HepG2 (cell line): ENCODE measurements around the gene HPS3. TPM values are rescaled to one million over a fixed set of nuclear protein-coding genes. Genes with fewer than 3 reads are reported as not detected.

Experiments
- ASH2L ChIP-seq: fragments of 300-600, 200-600 bp; sonication (generic); IDR thresholded peaks from 2 replicates; pipeline ENCODE4 v1.7.0; 2017; ENCODE audit warnings: low read depth, mild to moderate bottlenecking, moderate library complexity, mixed read lengths, low read length; ENCODE audit not compliant: insufficient read length
- ELF4 ChIP-seq: sonication (generic); formaldehyde crosslinking; IDR thresholded peaks from 2 replicates; pipeline ENCODE4 v1.5.0; 2020; ENCODE audit warnings: missing genetic modification reagents, mild to moderate bottlenecking, moderate library complexity, borderline replicate concordance
- HDAC2 ChIP-seq: sonication (generic); formaldehyde crosslinking; IDR thresholded peaks from 2 replicates; pipeline ENCODE4 v1.4.0; 2020; ENCODE audit warnings: missing genetic modification reagents
- RARG ChIP-seq: sonication (generic); formaldehyde crosslinking; IDR thresholded peaks from 2 replicates; pipeline ENCODE4 v1.4.0; 2020; ENCODE audit warnings: low read depth, mild to moderate bottlenecking, missing genetic modification reagents
- SRSF4 ChIP-seq: fragments of 200-400 bp; formaldehyde crosslinking; IDR thresholded peaks from one replicate; pipeline ENCODE4 v1.6.1; 2018; ENCODE audit warnings: mild to moderate bottlenecking, low read depth, low read length, moderate library complexity; ENCODE audit not compliant: poor library complexity, severe bottlenecking
- XBP1 ChIP-seq: sonication (generic); formaldehyde crosslinking; IDR thresholded peaks from 2 replicates; pipeline ENCODE4 v1.5.0; 2020; ENCODE audit warnings: missing genetic modification reagents
- ZFP36 ChIP-seq: fragments of 150-350 bp; IDR thresholded peaks from 2 replicates; pipeline ENCODE4 v1.6.1; 2018; ENCODE audit warnings: borderline replicate concordance, low read length, low read depth; ENCODE audit not compliant: partially characterized antibody
- ZNF318 ChIP-seq: sonication (generic); formaldehyde crosslinking; IDR thresholded peaks from 2 replicates; pipeline ENCODE4 v1.4.0; 2020; ENCODE audit warnings: mild to moderate bottlenecking, missing genetic modification reagents
- ZNF326 ChIP-seq: sonication (generic); formaldehyde crosslinking; IDR thresholded peaks from 2 replicates; pipeline ENCODE4 v1.4.0; 2020; ENCODE audit warnings: missing genetic modification reagents, borderline replicate concordance
- ZNF331 ChIP-seq: sonication (generic); formaldehyde crosslinking; IDR thresholded peaks from 2 replicates; pipeline ENCODE4 v1.4.0; 2020; ENCODE audit warnings: missing genetic modification reagents
- ZNF367 ChIP-seq: sonication (generic); formaldehyde crosslinking; IDR thresholded peaks from 2 replicates; pipeline ENCODE4 v1.4.0; 2020; ENCODE audit warnings: missing genetic modification reagents, borderline replicate concordance
- ZNF383 ChIP-seq: sonication (generic); formaldehyde crosslinking; IDR thresholded peaks from 2 replicates; pipeline ENCODE4 v1.4.0; 2020; ENCODE audit warnings: missing genetic modification reagents, mild to moderate bottlenecking, borderline replicate concordance
- ZNF432 ChIP-seq: sonication (generic); formaldehyde crosslinking; IDR thresholded peaks from 2 replicates; pipeline ENCODE4 v1.5.0; 2020; ENCODE audit warnings: missing genetic modification reagents, mild to moderate bottlenecking, borderline replicate concordance
- ZNF512B ChIP-seq: sonication (generic); formaldehyde crosslinking; IDR thresholded peaks from 2 replicates; pipeline ENCODE4 v1.5.1; 2020; ENCODE audit warnings: missing genetic modification reagents, mild to moderate bottlenecking, borderline replicate concordance
- ZNF549 ChIP-seq: sonication (generic); formaldehyde crosslinking; IDR thresholded peaks from 2 replicates; pipeline ENCODE4 v1.5.0; 2020; ENCODE audit warnings: missing genetic modification reagents
- ZNF567 ChIP-seq: sonication (generic); formaldehyde crosslinking; IDR thresholded peaks from 2 replicates; pipeline ENCODE4 v1.8.1; 2023; ENCODE audit warnings: mild to moderate bottlenecking, missing genetic modification reagents, borderline replicate concordance
- ZNF572 ChIP-seq: sonication (generic); formaldehyde crosslinking; IDR thresholded peaks from 2 replicates; pipeline ENCODE4 v1.5.1; 2020; ENCODE audit warnings: mild to moderate bottlenecking, missing genetic modification reagents
- ZNF678 ChIP-seq: sonication (generic); formaldehyde crosslinking; IDR thresholded peaks from 2 replicates; pipeline ENCODE4 v1.4.0; 2020; ENCODE audit warnings: mild to moderate bottlenecking, missing genetic modification reagents
- ZNF724P ChIP-seq: sonication (generic); formaldehyde crosslinking; IDR thresholded peaks from 2 replicates; pipeline ENCODE4 v1.8.0; 2022; ENCODE audit warnings: missing genetic modification reagents, borderline replicate concordance
- ZNF781 ChIP-seq: sonication (generic); formaldehyde crosslinking; IDR thresholded peaks from 2 replicates; pipeline ENCODE4 v1.5.1; 2020; ENCODE audit warnings: borderline replicate concordance, mild to moderate bottlenecking, missing genetic modification reagents; ENCODE audit errors: not compliant biosample characterization
- ZNF792 ChIP-seq: IDR thresholded peaks from 2 replicates; pipeline ENCODE4 v1.6.1; 2016
- polyA plus RNA-seq, 8 experiments: library from polyadenylated mRNA; depleted of rRNA in 3 of 8; stranded (reverse) in 7 of 8; unstranded in 1 of 8; fragments of >200 nt; fragmentation: Illumina TruSeq in 4 of 8; extraction: Trizol in 4 of 8; gene quantifications; 2 replicates each; pipeline versions ENCODE4 v1.2.1 to v1.2.3, GENCODE V29; 2011 to 2016; ENCODE audit warnings: low read depth in 4 of 8, missing spikeins in 1 of 8, mixed read lengths in 1 of 8; ENCODE audit not compliant: insufficient read depth in 1 of 8
- total RNA-seq, 5 experiments: library from RNA; depleted of rRNA; stranded (reverse); fragments of >200 nt; fragmentation: Illumina TruSeq; extraction: Trizol; gene quantifications; 2 replicates each; pipeline ENCODE4 v1.2.3, GENCODE V29; 2016; ENCODE audit warnings: low read depth in 1 of 5

The HPS3 gene
- total and polyA plus RNA-seq, 2 of the 13 experiments (the other 11 are each of a cell fraction or from before 2014, with no cell fraction given), result 9.5 to 18.9 TPM

GRCh38 chr3:149214702-149215101 is 85.3 kb downstream of the HPS3 start (continued):
- no peak for TF ChIP-seq ZNF318 (CRISPR knock-in tag)
- no peak for TF ChIP-seq ZNF724P (CRISPR knock-in tag)
- TF ChIP-seq ZNF367 (CRISPR knock-in tag), result no peak
- no peak for TF ChIP-seq ZNF432 (CRISPR knock-in tag)
- no peak for TF ChIP-seq ELF4 (CRISPR knock-in tag)
- TF ChIP-seq SRSF4, result no peak
- TF ChIP-seq XBP1 (CRISPR knock-in tag), result no peak
- TF ChIP-seq ZNF678 (CRISPR knock-in tag), result no peak
- TF ChIP-seq HDAC2 (CRISPR knock-in tag), result peak; percentile 96
- peak; percentile 19; the same call in 1 of the 2 replicates for TF ChIP-seq ZNF792 (CRISPR knock-in tag)
- no peak for TF ChIP-seq ZNF549 (CRISPR knock-in tag)
- TF ChIP-seq ZNF512B (CRISPR knock-in tag), result no peak
- no peak for TF ChIP-seq ZNF572 (CRISPR knock-in tag)
- peak; percentile 62; the same call in 1 of the 2 replicates for TF ChIP-seq ZNF331
- TF ChIP-seq ZNF781 (CRISPR knock-in tag), result no peak
- TF ChIP-seq ZNF326 (CRISPR knock-in tag), result no peak
- TF ChIP-seq ZNF567 (CRISPR knock-in tag), result no peak
- TF ChIP-seq ZFP36, result no peak
- peak; percentile 72 for TF ChIP-seq ASH2L
- TF ChIP-seq RARG (CRISPR knock-in tag), result no peak
- TF ChIP-seq ZNF383 (CRISPR knock-in tag), result no peak
